DMS53 treated with DMSO at 0.1 percent for 48 hours (cell line): ENCODE data around the gene TUBGCP3.
"Not testable (repeated sequence)": the region's sequence is repeated elsewhere in the genome, so short reads cannot be mapped to it uniquely, and the experiment has no call there.

ENCODE experiments used
- DNase-seq: peaks from one replicate; lab custom pipeline; 2025; ENCODE audit not compliant: unreplicated experiment; lab: John Stamatoyannopoulos, UW

Gene TUBGCP3

GRCh38 chr13:112587764-112588489 lies at the start of gene TUBGCP3:
TUBGCP3 (minus strand) TSS chr13:112588153; CDS start chr13:112587980, 173 bp downstream.
- peak; percentile 33 for DNase-seq

GRCh38 chr13:112637017-112637801 lies 49.3 kb upstream of the TUBGCP3 start:
- DNase-seq: no peak

- DNase-seq: no peak
These were observed 48.5 kb upstream of the TUBGCP3 start for GRCh38 chr13:112636401-112636975.

- DNase-seq: no peak
These were observed 47.4 kb upstream of the TUBGCP3 start for GRCh38 chr13:112635323-112635722.

GRCh38 chr13:112634102-112634501 lies 46.1 kb upstream of the TUBGCP3 start:
- DNase-seq: no peak

GRCh38 chr13:112630226-112630625 lies 42.3 kb upstream of the TUBGCP3 start:
- not testable (repeated sequence) for DNase-seq

GRCh38 chr13:112629161-112629560 lies 41.2 kb upstream of the TUBGCP3 start:
- no peak for DNase-seq

- DNase-seq: not testable (repeated sequence)
These were observed 39.7 kb upstream of the TUBGCP3 start for GRCh38 chr13:112627613-112628012.

GRCh38 chr13:112627161-112627560 lies 39.2 kb upstream of the TUBGCP3 start:
- no peak for DNase-seq

GRCh38 chr13:112626761-112627160 lies 38.8 kb upstream of the TUBGCP3 start:
- DNase-seq: no peak

GRCh38 chr13:112626124-112626523 lies 38.2 kb upstream of the TUBGCP3 start:
- no peak for DNase-seq

- DNase-seq: no peak
These were observed 37.7 kb upstream of the TUBGCP3 start for GRCh38 chr13:112625698-112626097.

GRCh38 chr13:112624602-112625430 lies 36.9 kb upstream of the TUBGCP3 start:
- DNase-seq: no peak

- no peak for DNase-seq
These were observed 36.1 kb upstream of the TUBGCP3 start for GRCh38 chr13:112624040-112624439.

GRCh38 chr13:112623051-112623711 lies 35.2 kb upstream of the TUBGCP3 start:
- no peak for DNase-seq

GRCh38 chr13:112622375-112622774 lies 34.4 kb upstream of the TUBGCP3 start:
- no peak for DNase-seq

- peak; percentile 43 for DNase-seq
These were observed 32.0 kb upstream of the TUBGCP3 start for GRCh38 chr13:112619730-112620631.

- DNase-seq: no peak
These were observed 30.5 kb upstream of the TUBGCP3 start for GRCh38 chr13:112618501-112618900.

GRCh38 chr13:112617754-112618375 lies 29.9 kb upstream of the TUBGCP3 start:
- DNase-seq: no peak
